CD4-positive, alpha-beta T cell treated with Interleukin-17A for 4 hours (primary cell): ENCODE measurements around the gene NRXN3.

ENCODE experiments used
- DNase-seq: peaks from one replicate; pipeline ENCODE4 v3.0.0-alpha.2; 2020; ENCODE audit warnings: mixed read lengths

NRXN3 gene

GRCh38 chr14:79668951-79669350, 1498.8 kb downstream of the NRXN3 start:
- DNase-seq, result no peak

- DNase-seq, result no peak
Observed at GRCh38 chr14:79670811-79671210, 1500.6 kb downstream of the NRXN3 start.

GRCh38 chr14:79680087-79680486, 1509.9 kb downstream of the NRXN3 start:
- DNase-seq, result no peak

DNA sequence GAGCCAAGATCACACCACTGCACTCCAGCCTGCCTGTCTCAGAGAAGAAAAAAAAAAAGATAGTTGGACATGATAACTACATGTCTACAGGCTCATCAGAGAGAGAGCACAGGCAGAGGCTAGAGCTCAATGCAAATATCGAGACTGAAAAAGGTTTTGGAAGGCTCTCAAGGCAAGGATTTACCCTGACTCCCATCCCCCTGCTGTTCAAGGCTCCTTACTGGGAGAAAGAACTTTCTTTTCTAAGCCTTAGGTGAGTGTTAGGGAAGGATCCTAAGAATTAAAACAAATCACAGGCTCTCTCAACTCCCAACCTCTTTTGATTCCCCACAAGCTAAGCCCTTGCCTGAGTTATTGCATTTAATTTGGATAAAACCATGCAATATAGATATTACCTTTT, 1516.0 kb downstream of the NRXN3 start:
- no peak for DNase-seq

DNA sequence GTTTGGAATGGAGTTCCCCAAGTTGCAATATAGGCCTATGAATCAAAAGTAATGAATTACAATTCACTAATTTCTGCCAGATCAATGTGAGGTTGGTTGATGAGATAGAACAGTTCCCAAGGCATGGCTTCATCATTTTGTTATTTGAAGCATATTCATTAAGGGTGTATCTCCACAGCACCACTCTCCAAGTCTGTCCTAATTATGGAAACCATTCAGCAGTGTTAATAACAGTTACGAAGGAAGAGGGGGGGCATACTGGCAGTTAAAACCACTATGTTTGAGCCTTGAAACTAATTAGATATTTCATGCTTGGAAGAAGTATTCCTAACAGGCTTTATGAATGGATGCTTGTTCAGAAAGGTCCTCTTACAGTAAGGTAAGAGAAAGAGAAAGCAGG, 1520.8 kb downstream of the NRXN3 start:
- DNase-seq, result no peak

GRCh38 chr14:79693935-79694334, 1523.8 kb downstream of the NRXN3 start:
- DNase-seq, result no peak

DNA sequence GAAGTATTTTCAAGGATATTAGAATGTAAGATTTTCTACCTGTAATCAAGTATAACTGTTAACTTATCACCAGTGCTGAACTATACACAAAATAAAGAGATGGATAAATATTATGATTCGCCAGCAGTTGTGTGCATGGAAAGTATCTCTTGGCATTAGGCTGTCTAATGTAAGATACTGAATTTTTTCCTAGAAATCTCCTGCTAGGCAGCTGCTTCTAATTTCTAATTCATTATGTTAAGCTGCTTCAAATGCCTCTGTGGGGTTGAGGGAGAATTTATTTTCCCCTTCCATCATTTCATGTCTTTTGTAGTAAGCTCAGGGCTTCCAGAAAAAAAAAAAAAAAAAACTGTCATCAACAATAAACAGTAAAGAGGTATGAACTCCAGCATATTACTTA, 1525.1 kb downstream of the NRXN3 start:
- DNase-seq, result no peak

GRCh38 chr14:79698298-79698711, 1528.1 kb downstream of the NRXN3 start:
- DNase-seq, result no peak

DNA sequence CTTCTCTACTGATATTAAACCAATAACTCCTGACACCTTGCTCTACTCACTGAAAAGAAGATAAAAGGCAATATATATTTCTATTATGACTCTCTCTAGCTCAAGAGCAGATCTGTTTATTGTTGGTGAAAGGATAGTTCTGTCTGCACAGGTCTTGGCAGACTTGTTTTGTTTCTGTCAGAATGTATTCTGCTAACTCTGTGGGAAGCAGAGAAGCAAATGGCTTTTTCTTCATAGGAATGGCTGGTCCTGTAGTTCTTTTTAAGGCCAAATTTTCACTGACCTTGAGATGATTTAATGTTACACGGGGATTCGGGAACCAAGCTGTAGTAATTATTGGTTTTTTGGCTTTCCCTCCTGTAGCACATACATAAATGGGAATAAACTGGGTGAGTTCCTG, 1529.0 kb downstream of the NRXN3 start:
- DNase-seq, result no peak

DNA sequence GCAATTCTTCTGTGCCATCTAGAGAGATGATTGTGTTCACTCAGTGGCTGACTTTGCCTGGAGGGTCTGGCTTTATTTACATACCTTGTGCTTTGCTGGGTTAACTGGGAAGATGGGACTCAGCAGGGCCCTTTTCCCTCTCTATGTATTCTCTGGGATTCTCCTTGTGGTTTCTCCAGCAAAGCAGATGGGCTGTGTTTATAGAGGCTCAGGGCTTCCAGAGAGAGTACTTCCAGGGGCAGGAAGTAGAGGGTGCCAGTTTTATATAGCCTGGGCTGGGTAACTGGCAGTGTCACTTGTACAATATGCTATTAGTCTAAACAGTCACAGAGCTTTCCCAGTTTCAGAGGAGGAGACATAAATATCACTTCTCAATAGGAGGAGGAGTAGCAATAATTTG, 1531.2 kb downstream of the NRXN3 start:
- no peak for DNase-seq

DNA sequence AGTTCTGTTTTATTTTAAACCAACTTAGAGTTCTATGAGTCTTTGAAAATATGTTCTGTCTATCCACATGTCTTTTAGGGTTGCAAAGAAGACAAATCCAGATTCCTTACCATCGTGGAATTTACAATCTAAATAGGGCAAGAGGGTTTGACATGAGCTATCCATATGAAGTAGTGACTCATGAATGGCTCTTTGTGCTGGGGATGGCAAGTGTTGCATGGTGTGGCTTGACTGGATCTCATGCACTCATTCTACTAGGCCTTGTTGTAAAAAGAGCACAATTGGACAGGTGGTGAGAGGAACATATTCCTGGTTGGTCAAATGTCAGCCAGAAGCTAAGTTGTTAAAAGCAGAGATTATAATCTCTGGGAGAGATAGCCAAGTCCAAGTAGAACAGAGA, 1532.0 kb downstream of the NRXN3 start:
- no peak for DNase-seq

- no peak for DNase-seq
Observed at GRCh38 chr14:79703209-79703608, 1533.0 kb downstream of the NRXN3 start.

- no peak for DNase-seq
Observed at GRCh38 chr14:79704041-79704807, 1534.1 kb downstream of the NRXN3 start.

DNA sequence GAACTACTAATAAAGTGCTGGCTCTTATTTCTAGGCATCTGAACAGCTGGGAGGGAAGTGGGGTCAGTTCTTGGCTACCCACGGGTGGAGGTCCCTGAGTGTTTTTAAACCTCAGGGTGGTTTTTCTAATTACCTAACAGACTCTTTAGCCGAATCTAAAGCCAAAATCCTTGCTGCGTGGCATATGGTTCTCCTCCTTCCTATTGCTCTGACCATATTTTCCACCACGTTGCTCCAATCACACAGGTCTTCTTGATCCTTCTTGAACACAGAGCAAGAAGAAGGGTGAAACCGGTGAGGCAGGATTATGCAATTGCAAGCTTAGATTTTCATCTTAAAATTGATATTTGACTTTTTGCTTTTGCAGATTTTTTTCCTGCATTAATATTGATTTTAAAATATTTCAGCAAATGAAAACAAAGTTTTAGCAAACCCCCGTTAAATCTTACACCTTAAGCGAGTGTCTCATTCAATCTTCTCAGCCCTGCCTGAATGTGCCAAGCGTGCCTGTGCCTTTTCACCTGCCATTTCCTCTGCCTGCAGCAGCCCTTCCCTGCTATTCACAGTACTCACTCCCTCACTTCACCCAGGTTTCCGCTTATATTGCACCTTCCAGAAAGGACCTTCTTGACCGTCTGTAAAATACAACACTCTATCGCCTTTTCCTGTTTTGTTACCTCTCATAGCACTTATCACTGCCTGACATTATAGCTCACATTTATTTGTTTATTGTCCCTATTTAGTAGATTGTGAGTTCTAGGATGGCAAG, 1535.1 kb downstream of the NRXN3 start:
- no peak for DNase-seq

DNA sequence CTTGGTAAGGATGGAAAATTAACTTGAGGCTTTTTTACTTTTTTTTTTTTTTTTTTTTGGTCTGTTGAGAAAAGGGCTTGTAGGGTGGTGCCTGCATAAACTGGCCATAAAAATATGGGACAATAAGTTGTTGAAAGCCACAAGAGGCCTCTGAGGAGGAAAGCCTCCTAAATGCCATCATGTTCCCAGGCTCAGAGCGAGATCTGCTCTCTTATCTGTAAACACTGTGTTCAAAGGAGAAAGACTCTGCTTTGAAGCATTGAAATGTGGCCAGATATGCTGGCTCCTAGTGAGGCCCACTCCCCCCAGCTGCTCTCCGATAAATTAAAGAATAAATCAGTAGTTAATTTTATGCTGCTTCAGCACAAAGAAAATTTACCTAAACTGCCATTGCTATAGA, 1536.2 kb downstream of the NRXN3 start:
- no peak for DNase-seq

- DNase-seq, result no peak
Observed at GRCh38 chr14:79708426-79709388, 1538.5 kb downstream of the NRXN3 start.

- no peak for DNase-seq
Observed at GRCh38 chr14:79709573-79709972, 1539.4 kb downstream of the NRXN3 start.

DNA sequence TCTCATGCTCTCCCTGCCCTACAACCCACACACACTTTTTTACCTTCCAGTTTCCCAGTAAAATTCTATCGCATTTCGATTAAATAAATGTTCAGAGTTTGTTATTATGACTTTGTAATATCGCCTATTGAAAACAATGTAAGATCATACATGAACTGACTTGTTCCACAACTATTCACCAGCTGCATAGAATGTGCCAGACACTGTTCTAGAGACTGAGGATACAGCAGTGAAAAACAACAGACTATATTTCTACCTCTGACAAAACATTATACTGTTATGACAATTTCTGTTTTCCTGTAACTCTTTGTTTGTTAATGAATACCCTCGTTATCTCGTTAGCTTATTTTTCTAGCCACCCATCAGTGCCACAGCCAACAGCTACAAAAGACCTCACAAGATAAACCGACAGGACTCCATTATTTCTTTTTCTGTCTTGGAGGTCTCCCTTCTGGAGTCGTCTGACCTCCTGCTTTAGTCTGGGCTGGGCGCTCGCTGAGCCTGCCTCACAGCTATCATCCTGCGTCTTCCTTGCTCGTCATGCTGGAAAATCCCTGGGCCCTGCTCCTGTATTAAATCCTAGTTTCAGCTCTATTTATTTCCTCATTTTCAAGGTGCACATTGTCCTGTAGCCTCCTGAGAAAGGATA, 1542.3 kb downstream of the NRXN3 start:
- no peak for DNase-seq

GRCh38 chr14:79721399-79722084, 1551.4 kb downstream of the NRXN3 start:
- DNase-seq, result no peak

DNA sequence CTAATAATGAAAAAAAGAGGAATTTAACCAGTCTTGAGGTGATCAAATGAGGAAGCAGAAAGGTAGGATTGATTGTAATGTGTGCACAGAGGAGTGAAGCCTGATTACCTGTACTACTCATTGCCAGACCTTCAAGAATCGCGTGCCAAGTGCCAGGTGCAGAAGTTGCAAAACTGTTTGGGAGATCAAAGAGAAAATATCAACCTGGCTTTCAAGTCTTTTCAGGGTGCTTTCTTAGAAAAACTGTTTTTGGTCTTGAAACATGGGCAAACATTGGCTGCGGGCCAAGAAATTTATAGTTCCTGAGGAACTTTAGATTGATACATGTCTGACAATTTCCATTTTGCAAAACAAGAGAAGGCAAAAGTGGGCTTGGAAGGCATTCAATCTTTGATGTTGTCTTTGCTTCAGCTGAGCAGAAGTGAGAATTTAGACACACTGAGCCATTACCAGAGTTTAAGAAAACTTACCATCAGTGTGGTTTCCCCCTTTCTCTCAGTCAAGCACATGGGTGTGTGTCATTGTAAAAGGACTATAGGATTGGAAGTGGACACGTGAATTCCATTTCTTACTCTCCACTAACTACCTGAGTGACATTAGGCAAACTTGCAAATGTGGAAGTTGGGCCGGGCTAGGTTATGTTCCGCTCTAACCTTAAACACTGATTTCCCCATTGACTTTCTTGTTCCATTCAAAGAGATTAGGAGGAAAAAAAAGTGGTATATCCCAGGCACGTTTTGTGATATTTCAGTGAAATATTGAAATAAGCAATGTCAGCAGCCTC, 1555.0 kb downstream of the NRXN3 start:
- DNase-seq, result no peak

GRCh38 chr14:79727900-79728299, 1557.7 kb downstream of the NRXN3 start:
- no peak for DNase-seq
